ENCODE data around the gene EIF1B.
A peak's percentile ranks its signal among the peaks of the same experiment; 100 is the strongest.

The EIF1B gene

DNA sequence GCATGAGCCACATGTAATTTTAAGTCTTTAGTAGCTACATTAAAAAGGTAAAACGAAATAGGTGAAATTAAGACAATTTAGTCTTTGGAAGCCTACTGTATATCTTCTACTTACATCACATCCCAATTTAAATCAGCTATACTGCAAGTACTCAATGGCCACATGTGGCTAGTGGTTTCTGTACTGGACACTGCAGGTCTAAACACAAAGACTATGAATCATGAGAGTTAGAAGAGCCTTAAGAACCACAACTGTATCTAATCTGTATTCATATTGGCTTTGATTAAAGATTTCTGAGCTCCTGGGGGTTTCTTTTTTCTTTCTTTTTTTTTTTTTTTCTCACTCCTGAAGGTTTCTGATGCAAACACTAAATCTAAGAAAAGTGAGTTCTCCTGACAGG, 2.3 kb upstream of the EIF1B start:
- H3K27ac ChIP-seq: no peak overlapping the region
- TF ChIP-seq CTCF (IDR thresholded peaks at IDR 0.05): no peak
- no peak for DNase-seq (ENCODE audit: low spot score)
- no peak overlapping the region for H3K4me3 ChIP-seq

- TF ChIP-seq CTCF (IDR thresholded peaks at IDR 0.05): no peak
- Histone ChIP-seq H3K4me3 (peak overlapping the region; percentile 87), H3K27ac (peak overlapping the region; percentile 98 to 99)
- no peak for DNase-seq (ENCODE audit: low spot score)
Observed at GRCh38 chr3:40308725-40309417, 636 bp upstream of the EIF1B start.

GRCh38 chr3:40309925-40310695, 603 bp downstream of the EIF1B start:
- DNase-seq (ENCODE audit: low spot score): peak; percentile 82

DNA sequence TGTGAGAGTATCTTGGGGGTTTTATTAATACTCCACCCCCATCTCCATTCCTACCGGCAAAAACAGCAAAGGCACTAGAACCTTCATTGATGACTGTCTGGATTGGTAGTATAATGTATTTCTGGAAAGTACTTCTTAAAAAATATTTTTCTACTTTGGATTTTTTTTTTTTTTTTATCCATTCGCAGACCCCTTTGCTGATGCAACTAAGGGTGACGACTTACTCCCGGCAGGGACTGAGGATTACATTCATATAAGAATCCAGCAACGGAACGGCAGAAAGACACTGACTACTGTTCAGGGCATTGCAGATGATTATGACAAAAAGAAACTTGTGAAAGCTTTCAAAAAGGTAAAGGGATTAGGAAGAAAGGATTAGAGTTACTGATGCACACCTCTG, 1.2 kb downstream of the EIF1B start:
- DNase-seq (ENCODE audit: low spot score): no peak
- Histone ChIP-seq H3K27ac (peak overlapping the region; percentile 98 to 99), H3K4me3 (peak overlapping the region; percentile 87)
- TF ChIP-seq CTCF (IDR thresholded peaks at IDR 0.05): no peak

More at GRCh38 chr3:40309925-40310695, 603 bp downstream of the EIF1B start:
- Histone ChIP-seq H3K27ac (peak overlapping the region; percentile 98 to 99), H3K4me3 (peak overlapping the region; percentile 87)
- TF ChIP-seq CTCF (IDR thresholded peaks at IDR 0.05): no peak

DNA sequence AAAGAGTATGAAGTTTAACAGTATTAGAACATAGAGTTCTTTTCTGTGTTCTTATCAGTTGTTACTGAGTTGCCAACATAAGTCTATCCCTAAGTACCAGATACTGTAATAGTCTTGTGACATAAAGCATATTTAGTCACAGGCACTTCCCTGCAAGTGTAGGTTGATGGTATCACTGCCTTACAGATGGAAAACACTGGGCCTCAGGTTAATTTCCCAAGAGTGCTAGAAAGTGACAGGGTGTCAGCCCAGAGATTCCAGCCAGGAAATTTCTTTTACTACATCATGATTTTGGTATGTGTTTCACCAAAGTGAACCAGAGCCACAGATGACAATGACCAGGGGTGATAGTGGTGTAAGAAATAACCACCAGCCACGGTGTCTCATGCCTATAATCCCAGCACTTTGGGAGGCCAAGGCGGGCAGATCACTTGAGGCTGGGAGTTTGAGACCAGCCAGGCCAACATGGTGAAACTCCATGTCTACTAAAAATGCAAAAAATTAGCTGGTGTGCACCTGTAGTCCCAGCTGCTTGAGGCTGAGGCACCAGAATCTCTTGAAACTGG, 3.2 kb downstream of the EIF1B start:
- no peak for DNase-seq (ENCODE audit: low spot score)
- TF ChIP-seq CTCF (IDR thresholded peaks at IDR 0.05): no peak
- Histone ChIP-seq H3K4me3 (peak overlapping the region; percentile 87), H3K27ac (peak overlapping the region in 1 of 2 donors; percentile 52)

DNA sequence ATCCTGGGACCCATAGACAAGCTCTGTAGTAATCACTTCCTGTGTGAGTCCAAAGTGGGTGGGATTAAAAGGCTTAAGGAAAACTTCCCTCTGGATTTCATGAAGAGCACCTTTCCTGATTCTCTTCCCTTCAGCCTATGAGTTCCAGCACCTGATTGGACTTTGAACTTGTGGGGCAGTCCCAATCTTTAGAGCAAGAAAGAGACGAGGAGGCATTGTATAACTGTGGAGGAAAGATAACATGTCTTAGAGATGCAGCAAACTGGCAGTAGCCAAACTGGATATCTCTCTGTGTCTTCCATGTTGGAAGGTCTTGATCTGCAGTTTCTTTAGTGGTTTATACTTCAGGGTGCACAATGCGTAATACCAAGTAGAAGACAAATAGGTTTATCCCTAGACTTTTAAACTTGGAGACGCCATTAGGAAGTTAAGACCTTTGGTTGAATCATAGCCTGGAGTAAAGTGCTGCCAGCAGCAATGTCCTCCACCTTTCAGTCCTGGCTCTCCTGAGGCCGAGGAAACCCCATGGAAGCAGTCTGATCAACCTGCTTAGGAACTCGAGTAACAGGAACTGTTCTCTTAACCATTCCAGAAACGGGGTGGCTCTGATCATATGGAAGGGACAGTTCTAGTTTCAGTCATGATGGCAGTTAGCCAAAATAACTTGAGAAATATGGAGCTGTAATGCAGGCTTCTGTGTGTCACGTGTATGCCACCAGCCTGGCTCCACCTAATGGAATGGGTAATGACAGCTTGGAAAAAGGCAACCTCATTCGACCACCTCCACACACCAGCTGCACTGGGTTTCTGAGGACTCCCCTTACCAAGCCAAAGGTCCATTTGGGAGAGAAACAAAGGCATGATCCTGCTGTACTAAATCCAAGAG, 4.7 kb downstream of the EIF1B start:
- peak overlapping the region; percentile 11 to 24 for H3K27ac ChIP-seq
- DNase-seq (ENCODE audit: low spot score): no peak
- no peak overlapping the region for H3K4me3 ChIP-seq
- TF ChIP-seq CTCF (IDR thresholded peaks at IDR 0.05): no peak
